NOMO-1 treated with dmso at 0.1 percent for 144 hours (cell line): ENCODE data around the gene MAST4.

Experiments used
- DNase-seq: peaks from one replicate; lab custom pipeline; 2025; ENCODE audit not compliant: unreplicated experiment; lab: John Stamatoyannopoulos, UW

Gene MAST4

GRCh38 chr5:67195406-67196275, 599.4 kb downstream of the MAST4 start:
- no peak for DNase-seq

GRCh38 chr5:67196537-67197059, 600.4 kb downstream of the MAST4 start, which contains the start of gene CD180:
TSS of gene CD180 (minus strand) at chr5:67196799. CDS start at chr5:67196641, 158 bp downstream.
- no peak for DNase-seq

- DNase-seq, result no peak
These were observed 601.3 kb downstream of the MAST4 start for GRCh38 chr5:67197536-67197935.

GRCh38 chr5:67198917-67199316, 602.7 kb downstream of the MAST4 start:
- DNase-seq, result no peak

GRCh38 chr5:67199859-67200258, 603.7 kb downstream of the MAST4 start:
- DNase-seq, result no peak

- no peak for DNase-seq
These were observed 604.8 kb downstream of the MAST4 start for GRCh38 chr5:67200809-67201562.

- DNase-seq, result no peak
These were observed 605.8 kb downstream of the MAST4 start for GRCh38 chr5:67201897-67202549.

GRCh38 chr5:67202828-67203227, 606.6 kb downstream of the MAST4 start:
- DNase-seq, result peak; percentile 61

GRCh38 chr5:67203701-67204074, 607.5 kb downstream of the MAST4 start:
- no peak for DNase-seq

- no peak for DNase-seq
These were observed 608.6 kb downstream of the MAST4 start for GRCh38 chr5:67204821-67205220.

GRCh38 chr5:67205981-67206380, 609.8 kb downstream of the MAST4 start:
- DNase-seq, result no peak

- no peak for DNase-seq
These were observed 610.3 kb downstream of the MAST4 start for GRCh38 chr5:67206461-67206860.

- peak; percentile 84 for DNase-seq
These were observed 610.7 kb downstream of the MAST4 start for GRCh38 chr5:67206929-67207328.

GRCh38 chr5:67208403-67208802, 612.2 kb downstream of the MAST4 start:
- DNase-seq, result no peak

- peak; percentile 73 for DNase-seq
These were observed 613.1 kb downstream of the MAST4 start for GRCh38 chr5:67209141-67209771.

GRCh38 chr5:67211926-67212325, 615.7 kb downstream of the MAST4 start:
- no peak for DNase-seq

GRCh38 chr5:67214036-67214435, 617.8 kb downstream of the MAST4 start:
- no peak for DNase-seq

GRCh38 chr5:67214707-67215447, 618.7 kb downstream of the MAST4 start:
- no peak for DNase-seq

GRCh38 chr5:67215519-67216471, 619.6 kb downstream of the MAST4 start:
- DNase-seq, result peak; percentile 81
